ENCODE data around the gene BIK.

BIK gene

DNA sequence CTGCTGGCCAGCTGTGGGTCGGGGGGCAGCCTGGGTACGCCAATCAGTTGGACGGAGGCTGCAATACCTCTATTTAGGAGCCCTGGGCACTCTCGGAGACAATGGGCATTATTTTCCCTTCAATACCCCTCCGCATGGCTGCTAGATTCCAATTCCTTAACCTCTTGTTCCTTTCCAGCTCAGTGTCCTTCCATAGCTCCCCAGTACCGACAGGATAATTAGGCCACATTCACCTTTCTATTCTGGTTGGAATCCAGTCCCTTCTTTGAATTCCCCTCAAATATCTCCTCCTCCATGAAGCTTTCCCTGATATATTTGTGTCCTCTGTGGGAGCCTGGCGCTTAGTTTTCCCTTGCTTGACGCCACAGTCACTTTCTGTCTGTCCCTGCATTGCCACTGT lies 4.2 kb upstream of the BIK start:
- DNase-seq: no peak

DNA sequence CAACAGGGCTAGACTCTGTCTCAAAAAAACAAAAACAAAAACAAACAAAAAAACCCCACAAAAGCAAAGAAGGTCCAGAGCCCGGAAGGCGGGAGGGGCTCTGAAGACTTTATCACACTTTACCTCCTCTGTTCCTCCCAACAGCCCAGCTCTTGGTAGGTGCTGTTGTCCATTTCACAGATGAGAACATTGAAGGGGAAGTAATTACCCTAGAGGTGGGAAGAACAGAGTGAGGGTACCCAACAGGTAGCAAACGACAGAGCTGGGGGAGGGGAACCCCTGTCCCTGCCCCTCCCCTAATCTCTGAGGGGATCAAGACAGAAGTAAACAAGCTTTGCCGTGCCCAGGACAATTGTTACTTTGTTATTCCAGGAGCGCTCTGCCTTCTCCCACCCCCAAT lies 1.0 kb upstream of the BIK start:
- no peak for DNase-seq

DNA sequence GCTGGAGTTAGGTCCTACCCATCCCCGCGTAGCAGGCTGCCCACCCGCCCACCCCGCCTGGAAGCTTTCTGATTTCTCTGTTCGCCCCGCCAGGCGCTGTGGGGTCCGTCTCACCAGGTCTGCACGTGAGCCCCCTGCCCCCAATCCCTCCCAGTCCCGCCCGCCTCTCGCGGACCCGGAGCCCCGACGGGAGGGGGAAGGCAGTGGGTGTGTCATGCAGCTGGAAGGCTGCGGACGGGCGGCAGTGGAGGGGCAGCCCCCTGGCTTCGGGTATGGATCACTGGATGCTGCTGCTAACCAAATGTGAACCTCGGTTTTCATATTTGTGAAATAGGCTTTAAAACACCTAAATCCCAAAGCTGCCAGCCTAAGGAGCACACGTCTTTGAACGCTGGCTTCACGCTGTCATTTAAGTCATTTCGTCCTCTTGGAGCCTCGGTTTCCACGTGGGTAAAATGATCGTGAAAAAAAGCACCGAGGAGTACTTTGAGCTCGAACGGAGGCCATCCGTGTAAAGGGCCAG lies 568 bp upstream of the BIK start:
- DNase-seq: no peak

DNA sequence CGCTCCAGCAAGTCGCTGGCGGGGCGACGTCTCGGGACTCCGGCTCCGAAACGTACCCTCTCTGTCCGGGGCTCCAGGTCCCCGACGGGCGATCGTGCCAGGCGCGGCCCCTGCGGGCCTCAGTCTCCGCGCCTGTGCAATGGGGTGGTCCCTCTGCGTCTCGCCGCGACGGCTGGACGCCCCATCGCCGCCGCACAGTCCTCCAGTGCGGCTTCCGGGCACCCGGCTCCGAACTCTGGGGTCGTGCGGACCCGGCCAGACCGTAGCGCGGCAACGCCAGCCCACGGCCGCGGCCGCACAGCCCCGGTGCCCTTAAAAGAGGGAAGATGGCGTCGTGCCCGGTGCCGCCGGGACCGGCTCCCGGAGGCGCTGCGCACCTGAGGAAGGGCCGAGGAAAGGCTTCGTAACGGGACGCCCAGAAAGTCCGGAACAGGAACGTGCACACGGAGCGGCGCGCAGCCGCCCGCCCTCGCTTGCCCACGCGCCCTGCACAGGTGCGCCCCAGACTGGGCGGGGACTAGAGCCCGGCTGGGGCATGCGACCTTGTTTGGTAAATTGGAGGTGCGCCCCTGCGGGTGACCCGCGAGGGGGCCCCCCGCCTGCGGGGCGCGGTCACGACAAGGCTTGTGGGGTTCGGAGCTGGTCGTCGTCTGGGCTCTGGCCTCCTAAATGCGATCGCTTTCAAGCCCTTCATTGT lies 525 bp downstream of the BIK start:
- no peak for DNase-seq

DNA sequence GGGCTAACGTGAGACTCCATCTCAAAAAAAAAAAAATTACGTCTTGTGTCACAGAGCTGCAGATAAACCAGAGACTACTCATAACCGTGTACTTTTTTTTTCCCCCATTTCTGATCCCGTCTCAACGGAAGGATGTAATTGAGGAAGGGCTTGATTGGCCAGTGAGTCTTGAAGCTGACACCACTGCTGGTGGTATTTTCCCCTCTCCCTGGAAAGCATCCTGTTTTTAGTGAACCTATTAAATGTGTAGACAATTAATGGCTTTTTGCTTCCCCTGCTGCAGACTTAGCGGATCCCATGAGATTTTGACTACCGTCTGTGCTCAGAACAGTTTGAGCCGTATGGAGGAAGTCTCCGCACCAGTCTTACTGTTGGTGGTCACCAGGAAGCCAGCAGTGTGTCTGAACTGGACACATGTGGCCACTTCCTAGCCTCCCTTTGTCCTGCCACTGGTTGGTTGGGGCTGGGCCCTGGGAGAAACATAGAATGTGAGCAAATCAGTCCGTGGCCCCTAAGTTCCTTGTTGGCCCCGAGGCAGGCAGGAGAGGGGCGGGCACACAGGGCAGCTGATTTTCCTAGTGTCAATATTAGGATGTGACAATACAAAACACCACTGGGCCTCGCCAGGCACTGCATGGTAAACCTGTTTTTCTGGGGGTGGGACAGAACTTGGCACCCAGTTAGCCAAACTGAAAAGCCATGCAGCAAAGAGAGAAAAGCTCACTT lies 3.1 kb downstream of the BIK start:
- DNase-seq: no peak

DNA sequence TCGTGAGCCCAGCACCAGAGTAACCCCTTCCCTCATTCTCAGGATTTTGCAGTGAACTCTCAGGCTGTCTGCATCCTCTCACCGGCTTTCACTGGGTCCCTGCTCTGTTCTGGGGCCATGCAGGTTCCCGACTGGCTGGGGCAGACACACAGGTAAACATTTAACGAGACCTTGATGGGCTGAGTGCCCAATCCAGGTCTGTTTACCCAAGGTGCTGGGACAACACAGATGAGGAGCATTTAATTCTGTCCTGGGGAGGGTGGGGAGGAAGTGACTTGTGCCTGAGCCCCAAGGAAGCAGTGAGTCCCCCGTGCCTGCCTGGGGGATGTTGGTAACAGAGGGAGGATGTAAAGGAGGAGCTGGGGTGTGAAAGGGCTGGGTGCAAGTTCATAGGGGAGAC lies 4.4 kb downstream of the BIK start:
- no peak for DNase-seq

DNA sequence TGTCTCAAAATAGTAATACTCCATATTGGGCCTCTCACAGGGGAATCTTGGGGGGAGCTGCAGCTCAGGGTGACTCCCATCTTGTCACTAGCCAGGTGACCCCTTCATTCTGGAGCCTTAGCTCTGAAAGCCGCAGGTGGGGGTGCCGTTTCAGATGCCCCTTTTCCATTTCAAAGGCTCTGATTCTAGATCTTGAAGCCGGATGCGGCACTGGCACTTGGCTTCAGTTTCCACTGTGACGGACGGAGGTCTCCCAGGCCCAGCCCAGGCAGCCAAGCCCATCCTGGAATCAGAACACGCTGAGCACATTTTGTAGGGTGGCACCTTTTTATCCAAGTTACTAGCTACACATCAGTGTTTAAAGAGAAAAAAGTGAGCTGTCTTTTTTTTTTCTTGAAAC lies 6.4 kb downstream of the BIK start:
- no peak for DNase-seq

DNA sequence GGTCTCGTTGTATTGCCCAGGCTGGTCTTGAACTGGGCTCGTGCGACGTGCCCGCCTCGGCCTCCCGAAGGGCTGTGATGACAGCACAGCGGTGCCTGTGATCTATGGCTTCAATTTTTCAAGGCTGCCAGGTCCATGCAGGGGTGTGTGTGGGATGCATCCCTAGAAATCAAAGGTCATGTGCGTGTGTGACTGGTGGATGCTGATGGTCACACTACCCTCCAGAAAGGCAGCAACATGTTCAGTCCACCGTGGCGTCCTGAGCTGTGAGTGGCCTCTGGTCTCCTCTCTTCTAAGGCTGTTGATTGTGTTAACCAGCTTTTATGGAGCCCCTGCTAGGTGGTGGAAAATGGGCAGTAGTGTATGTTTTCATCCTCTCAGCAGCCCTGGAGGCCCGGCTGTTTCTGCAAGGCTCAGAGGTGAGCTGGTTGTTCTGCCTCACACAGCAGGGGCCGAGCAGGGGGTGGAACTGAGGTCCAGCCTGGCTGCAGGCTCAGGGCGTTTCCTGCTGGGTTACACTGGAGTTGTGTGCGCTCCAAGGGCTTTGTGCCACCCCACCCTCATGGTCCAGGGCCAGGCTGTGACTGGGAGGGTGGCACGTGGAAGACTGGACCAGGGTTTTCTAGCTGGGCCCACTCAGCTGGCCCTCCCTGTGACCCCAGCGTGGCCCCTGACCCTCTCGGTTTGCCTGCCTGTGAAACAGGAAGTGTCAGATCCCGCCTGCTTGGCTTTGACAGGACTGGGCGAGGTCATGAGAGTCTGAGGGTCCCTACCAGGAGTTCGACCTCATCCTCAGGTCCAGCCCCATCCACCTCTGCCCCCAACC lies 7.7 kb downstream of the BIK start:
- DNase-seq: no peak

DNA sequence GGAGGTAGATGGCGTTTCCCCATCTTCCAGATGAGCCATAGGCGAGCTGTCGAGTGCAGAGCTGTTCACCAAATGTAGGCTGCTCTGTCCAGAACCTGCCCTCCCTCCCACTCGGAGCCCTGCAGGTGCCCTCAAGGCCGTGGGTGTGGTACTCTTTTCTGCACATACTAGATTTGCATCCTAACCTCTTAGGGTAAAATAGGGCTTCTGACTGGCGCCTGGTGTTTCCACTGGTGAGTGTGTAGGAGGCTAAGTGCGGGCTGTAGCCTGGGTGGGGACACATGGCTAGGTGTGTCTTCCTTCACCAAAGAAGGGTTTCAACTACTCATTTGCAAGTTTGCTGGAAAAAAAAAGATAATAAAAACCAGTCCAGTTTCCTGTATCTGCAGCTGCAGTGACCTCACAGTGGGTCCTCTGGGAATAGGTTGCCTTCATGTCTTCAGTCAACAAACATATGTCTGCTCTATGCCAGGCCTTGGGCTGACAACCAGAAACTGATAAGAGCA lies 8.5 kb downstream of the BIK start:
- no peak for DNase-seq

DNA sequence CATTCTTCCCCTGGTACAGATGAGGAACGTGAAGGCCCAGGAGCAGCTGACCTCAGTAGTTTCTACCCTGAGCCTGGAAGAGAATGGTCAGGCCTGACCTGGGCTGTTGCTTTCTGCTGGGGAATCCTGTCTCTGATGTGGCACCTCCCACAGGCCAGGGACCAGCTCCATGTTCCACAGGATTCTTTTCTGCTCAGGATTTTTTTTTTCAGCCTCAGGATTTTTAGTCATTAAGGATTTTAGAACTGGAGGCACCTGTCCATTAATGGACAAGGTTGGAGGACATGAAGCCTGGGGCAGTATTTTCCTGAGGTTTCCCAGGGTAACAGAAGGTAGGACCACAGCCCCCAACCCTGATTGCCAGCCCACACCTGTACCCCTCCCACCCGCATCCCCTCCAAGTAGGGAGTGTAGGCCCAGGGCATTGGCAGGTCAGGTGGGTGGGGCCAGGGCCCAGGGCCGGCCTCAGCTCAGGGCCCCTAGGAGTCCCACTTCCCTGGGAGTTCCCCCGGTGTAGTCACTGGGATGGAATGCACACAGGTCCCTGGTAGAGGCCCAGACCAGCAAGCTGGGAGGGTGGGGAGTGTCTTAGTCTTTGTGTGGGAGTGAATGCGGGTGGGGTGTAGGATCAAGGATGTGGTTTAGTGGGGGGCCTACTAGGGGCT lies 16.1 kb downstream of the BIK start:
- DNase-seq: no peak

DNA sequence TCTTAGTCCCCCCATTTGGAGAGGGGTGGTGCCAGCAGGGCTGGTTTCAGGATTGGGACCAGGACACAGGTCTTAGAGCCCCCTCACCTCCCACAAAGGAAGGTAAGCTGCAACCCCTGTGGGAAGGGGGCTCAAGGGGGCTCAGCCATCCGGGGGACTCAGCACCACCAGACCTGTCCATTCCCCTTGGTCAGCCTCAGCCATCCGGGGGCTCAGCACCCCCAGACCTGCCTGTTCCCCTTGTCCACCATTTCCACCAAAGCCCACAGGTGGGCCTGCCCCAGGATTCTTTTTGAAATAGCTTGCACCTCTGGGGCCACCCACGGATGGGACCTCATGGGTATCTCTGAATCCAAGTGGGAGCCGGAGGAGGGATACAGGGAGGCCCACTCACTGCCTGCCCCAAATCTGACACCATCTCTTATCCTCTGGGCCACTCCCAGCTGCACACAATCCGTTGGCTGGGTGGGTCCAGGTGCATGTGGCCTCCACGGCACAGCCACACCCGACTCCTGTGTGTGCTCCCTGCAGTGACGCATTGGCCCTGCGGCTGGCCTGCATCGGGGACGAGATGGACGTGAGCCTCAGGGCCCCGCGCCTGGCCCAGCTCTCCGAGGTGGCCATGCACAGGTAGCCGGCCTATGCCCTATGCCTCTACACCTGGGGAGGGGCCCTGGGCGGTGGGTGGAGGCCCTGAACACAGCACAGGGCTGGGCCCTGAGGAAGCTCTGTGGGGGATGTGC lies 16.8 kb downstream of the BIK start:
- no peak for DNase-seq

DNA sequence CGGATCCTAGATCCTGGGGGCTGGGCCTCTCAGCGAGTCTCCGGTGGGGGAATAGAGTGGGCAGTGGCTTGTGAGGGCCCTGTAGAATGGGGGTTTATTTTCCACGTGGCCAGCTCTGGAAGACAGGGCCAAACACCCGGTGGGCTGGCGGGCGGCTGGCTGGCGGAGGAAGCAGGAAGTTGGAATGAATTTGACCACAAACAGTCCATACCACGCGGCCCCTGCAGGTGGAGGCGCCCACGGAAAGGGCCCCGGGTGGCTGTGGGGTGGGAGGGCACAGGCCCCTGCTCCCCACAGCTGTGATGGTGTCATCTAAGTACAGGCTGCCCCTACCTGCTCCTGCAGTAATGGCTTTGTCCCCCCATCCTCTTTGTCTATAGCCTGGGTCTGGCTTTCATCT lies 17.6 kb downstream of the BIK start:
- DNase-seq: no peak

DNA sequence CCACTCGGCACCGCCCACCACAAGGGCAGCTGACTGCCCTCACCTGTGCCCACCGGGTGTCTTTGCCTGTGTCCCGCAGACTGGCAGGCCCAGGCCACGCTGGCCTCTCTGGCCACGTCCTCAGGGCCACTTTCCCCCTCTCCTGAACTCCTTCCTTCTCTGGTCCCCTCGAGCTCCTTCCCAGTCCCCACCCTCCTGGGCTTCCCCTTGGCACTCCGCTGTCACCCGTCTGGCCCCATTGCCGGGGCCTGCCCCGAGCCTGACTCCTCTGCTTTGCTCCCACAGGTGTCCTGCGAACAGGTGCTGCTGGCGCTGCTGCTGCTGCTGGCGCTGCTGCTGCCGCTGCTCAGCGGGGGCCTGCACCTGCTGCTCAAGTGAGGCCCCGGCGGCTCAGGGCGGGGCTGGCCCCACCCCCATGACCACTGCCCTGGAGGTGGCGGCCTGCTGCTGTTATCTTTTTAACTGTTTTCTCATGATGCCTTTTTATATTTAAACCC lies 18.4 kb downstream of the BIK start:
- DNase-seq: peak; percentile 71

DNA sequence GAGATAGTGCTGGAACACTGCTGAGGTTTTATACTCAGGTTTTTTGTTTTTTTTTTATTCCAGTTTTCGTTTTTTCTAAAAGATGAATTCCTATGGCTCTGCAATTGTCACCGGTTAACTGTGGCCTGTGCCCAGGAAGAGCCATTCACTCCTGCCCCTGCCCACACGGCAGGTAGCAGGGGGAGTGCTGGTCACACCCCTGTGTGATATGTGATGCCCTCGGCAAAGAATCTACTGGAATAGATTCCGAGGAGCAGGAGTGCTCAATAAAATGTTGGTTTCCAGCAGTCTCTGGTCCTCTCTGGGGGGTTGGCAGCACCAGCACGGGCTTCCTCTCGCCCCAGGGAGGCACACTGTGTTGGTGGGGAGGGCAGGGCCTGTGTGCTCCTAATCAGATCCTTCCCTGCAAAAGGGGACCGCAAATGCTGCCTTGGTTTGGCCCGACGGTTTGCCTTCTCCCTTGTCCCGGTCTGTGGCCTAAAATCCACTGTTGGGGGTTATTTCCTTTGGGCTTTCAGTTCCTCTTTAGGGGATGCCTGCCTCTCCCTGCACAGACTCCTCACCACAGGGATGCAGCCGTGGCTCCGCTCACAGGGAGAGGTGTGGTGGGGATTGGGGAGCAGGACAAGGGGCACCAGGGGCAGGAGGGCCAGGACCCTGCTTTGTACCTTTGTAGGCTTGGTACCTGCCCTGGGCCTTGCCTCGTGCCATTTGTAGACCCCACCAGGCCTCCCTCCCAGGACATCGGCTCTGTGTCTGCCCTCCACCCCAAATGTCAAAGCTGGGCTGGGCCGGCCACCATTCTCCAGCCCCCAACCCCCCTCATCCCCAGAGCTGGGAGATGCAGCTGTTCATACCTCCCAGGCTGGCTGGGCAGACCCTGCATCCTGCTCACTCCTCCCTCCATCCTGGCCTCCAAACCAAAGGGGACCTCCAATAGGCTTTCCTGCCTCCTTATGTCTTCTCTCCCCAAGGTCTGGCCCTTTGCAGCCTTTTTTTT lies 19.2 kb downstream of the BIK start:
- DNase-seq: no peak

DNA sequence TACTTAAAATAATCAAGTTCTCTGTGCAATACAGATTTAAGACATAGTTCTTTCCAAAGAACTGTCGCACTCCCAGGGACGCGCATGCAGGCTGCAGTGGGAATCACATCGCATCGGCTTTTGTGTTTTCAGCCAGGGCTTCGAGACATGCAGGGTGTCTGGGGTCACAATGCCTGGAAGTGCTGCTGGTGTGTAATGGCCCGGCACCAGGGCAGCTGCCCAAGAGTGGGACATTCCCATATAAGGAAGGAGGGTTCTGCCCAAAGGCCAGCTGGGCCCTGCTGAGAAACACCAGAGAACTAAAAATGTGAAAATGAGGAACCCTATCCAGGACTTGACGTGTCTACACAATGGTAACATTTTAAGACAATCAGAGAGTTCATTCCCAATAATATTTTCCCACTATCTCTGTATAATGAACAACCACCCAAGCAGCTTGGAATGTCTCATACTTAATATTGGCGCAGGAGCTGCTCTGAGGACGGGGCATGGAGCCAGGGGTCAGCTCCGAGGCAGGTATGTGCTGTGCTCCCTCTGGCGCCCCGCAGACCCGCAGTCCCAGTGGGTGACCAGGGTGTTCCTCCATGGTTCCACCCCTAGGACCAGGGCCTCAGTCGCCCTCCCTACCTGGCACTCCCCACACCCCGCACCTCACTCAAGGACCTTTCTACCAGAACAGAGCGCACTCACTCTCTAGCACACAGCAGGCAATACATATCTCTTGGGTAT lies 21.4 kb downstream of the BIK start:
- no peak for DNase-seq

DNA sequence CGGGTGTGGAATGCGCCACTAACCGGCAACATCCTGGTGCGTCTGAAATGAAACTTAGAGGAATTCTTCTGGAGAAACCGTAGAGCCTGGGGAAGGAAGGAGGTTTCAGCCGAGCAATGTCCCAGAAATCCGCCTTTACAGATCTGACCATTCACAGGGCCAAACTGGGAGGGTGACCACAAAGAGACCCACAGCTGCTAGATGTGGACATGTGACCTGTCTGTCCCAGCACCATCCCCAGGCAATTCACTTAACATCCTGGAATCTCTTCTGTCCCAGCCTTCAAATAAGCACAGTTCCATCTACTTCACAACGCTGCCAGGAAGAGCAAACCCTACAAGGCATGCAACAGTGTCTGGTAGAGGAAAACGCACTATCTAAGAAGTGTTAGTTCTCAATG lies 22.9 kb downstream of the BIK start:
- DNase-seq: no peak

DNA sequence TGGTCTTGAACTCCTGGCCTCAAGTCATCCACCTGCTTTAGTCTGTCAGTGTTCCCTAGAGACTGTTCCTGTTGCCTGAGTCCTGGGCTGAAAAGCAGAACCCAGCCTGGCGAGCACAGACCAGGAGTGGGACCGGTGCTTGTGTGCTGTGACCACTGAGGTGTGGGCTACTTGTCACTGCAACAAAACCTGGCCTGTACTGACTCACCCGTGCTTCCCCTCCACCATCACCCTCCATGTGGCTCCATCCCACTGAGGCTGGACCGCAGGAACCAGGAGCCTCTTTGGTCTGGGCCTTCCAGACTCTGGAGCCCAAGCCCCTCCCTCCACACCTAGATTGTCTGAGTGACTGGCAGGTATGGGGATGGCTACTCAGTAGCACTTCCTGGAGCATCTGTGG lies 24.0 kb downstream of the BIK start:
- DNase-seq: no peak

DNA sequence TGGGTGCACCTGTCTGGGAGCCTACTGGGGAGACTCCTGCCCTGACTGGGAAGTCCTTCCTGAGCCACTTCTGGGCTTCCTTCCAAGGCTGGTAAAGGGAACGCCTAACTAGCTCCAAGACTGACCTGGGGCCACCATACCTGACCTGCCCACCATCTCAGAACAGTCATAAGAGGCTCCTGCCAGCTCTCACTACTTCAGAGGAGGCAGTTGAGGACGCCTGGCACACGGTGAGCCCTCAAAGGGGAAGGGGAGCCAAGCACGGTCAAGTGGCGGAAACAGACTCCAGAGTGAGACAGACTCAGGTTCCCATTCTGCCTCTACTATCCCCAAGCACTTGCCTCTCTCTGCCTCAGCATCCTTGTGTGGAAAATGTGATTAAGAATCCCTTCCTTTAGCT lies 25.0 kb downstream of the BIK start:
- no peak for DNase-seq

DNA sequence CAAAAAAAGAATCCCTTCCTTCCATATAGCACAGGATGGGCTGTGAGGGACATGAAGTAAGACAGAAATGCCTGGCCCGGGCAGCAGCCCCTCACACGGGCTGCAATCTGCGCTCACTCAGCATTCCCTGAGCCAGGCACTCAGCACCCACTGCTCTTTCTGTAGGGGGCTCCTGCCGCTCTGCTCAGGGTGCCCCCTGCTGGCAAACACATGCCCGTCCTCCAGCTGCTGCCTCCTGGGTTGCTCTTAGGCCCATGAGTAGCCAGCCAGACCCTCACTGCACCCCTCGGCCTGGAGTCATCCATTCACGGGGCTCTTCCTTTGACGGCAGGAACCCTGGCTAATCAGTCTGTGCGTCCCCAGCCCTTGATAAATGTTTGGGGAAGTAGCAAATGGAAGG lies 25.7 kb downstream of the BIK start:
- DNase-seq: no peak

DNA sequence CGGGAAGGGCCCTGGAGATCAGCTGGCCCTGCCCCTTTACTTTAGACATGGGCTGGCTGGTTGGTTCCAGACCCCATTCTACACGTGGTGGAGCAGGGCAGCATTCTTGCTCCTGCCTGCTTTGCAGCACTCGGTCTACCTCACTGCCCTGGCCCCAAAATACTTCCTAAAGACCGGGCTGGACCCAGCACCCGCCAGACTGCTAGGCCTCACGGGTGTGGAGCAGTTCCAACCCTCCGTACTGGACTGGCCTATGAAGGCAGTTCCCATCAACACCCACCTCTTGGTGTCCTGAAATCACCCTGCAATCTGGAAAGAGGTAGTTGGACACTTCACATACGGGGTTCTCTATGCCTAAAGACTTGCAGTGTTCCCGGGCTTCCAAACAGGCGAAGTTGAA lies 26.3 kb downstream of the BIK start:
- no peak for DNase-seq
